ENCODE measurements around the gene ZNRF1. TPM values are rescaled to one million over a fixed set of nuclear protein-coding genes. Genes with fewer than 3 reads are reported as not detected.

ZNRF1 gene
- total and polyA plus RNA-seq, 2 of the 13 experiments (the other 11 are each of a cell fraction or from before 2014, with no cell fraction given): 43.9 to 58.7 TPM

DNA sequence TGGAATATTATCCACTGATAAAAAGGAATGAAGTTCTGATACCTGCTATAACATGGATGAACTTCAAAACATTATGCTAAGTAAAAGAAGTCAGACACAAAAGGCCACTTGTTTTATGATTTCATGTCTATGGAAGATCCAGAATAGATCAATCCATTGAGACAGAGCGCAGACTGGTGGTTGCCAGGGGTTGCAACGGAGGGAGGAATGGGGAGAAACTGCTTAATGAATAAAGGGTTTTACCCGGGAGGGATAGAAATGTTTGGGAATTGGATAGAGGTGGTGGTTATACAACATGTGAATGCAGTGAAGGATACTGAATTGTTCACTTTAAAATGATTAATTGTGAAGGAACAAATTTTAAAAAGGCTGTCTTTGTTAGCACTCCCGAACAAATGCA is 44.1 kb upstream of the ZNRF1 start (continued):
- TF ChIP-seq, protein P1, sequence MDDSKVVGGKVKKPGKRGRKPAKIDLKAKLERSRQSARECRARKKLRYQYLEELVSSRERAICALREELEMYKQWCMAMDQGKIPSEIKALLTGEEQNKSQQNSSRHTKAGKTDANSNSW (CRISPR knock-in tag; IDR thresholded peaks at IDR 0.05; ENCODE audit: borderline replicate concordance): no peak
- no peak for TF ChIP-seq HDAC2 (CRISPR knock-in tag; IDR thresholded peaks at IDR 0.05)
- TF ChIP-seq ZMYM2 (CRISPR knock-in tag; IDR thresholded peaks at IDR 0.05): no peak
- TF ChIP-seq ZNF124 (CRISPR knock-in tag; IDR thresholded peaks at IDR 0.05): no peak
- TF ChIP-seq ZNF460 (CRISPR knock-in tag; IDR thresholded peaks at IDR 0.05; ENCODE audit: borderline replicate concordance): no peak
- TF ChIP-seq PCBP2 (optimal IDR thresholded peaks at IDR 0.05; ENCODE audit: low read depth, low read length, poor library complexity, severe bottlenecking): no peak
- TF ChIP-seq KMT2A (CRISPR knock-in tag; IDR thresholded peaks at IDR 0.05): no peak
- no peak for TF ChIP-seq FOXC1 (CRISPR knock-in tag; IDR thresholded peaks at IDR 0.05; ENCODE audit: borderline replicate concordance)
- TF ChIP-seq MYC (CRISPR knock-in tag; IDR thresholded peaks at IDR 0.05; ENCODE audit: borderline replicate concordance): no peak
- TF ChIP-seq EED (CRISPR knock-in tag; IDR thresholded peaks at IDR 0.05): no peak

DNA sequence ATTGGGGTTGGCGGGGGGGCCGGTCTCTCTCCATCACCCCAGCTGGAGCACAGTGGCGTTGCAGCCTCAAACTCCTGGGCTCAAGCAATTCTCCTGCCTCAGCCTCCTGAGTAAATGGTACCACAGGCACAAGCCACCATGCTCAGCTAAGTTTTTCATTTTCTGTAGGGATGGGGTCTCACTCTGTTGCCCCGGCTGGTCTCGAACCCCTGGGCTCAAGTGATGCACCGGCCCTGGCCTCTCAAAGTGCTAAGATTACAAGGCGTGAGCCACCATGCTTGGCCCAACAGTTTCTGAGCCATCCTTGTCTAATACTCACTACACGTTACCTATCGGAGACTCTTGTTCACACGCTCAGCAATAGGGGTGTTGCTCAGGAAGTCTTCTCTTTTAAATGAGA is 25.5 kb upstream of the ZNRF1 start:
- no peak for FAIRE-seq
- ChIA-PET POLR2A (interaction anchor here (1.1 kb wide), 1 partner anchor 12 kb away, joined by 6 read pairs; the partner anchor contains the start of gene WDR59), CTCF (ENCODE audit: low intra/inter-chr PET ratio, low total read pairs) (no interaction called here)
- no TSS peak for BruUV-seq (replicated peaks)
- H3K4me1 ChIP-seq (ENCODE audit: insufficient read depth, low read length): no peaks in the 10 kb centered on the region
- peaks cover 36% of the 10 kb centered on the region for H3K79me2 ChIP-seq (ENCODE audit: insufficient read depth, low read length)
- no peaks in the 10 kb centered on the region for H3K27me3 ChIP-seq (ENCODE audit: control insufficient read depth in 1 of 2, insufficient read depth in 2 of 2, low read length in 2 of 2)
- H3K36me3 ChIP-seq (replicated peaks in 1 of 2; ENCODE audit: control insufficient read depth in 1 of 2, insufficient read depth in 2 of 2, low read length in 2 of 2): peaks cover 7 to 30% of the 10 kb centered on the region in 2 experiments
- peak; percentile 27; the same call in 1 of the 3 replicates for ATAC-seq
- intact Hi-C loops (cut with micrococcal nuclease; ENCODE audit: unreplicated experiment) (no loop called here), in situ Hi-C loops (cut with HindIII; ENCODE audit: extremely low pct_ligation_motif_present, low pct_unique_long_range_greater_than_20kb) (no loop called here)
- H3K9ac ChIP-seq (ENCODE audit: insufficient read depth, low read depth, low read length): no peak overlapping the region
- no peak overlapping the region for H2AFZ ChIP-seq (ENCODE audit: low read length)
- DNase-seq (ENCODE audit: low spot score): no peak
- H3K4me2 ChIP-seq (ENCODE audit: low read depth, low read length): no peak overlapping the region
- no peaks in the 10 kb centered on the region for H3K9me3 ChIP-seq (ENCODE audit: low read length)
- over 99% methylated on average over 10 of the region's 10 CpGs for WGBS (ENCODE audit: low lambda C conversion rate)
- no peak overlapping the region for H3K4me3 ChIP-seq (replicated peaks in 1 of 3; ENCODE audit: insufficient read depth in 1 of 3, low read depth in 2 of 3, low read length in 3 of 3)
- H4K20me1 ChIP-seq (ENCODE audit: insufficient read depth, low read length): no peaks in the 10 kb centered on the region; the same call in 1 of the 2 replicates
- H3K27ac ChIP-seq (ENCODE audit: extremely low read length, insufficient read depth, low read length): no peak overlapping the region
- TF ChIP-seq, protein P2, sequence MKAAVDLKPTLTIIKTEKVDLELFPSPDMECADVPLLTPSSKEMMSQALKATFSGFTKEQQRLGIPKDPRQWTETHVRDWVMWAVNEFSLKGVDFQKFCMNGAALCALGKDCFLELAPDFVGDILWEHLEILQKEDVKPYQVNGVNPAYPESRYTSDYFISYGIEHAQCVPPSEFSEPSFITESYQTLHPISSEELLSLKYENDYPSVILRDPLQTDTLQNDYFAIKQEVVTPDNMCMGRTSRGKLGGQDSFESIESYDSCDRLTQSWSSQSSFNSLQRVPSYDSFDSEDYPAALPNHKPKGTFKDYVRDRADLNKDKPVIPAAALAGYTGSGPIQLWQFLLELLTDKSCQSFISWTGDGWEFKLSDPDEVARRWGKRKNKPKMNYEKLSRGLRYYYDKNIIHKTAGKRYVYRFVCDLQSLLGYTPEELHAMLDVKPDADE (CRISPR knock-in tag; IDR thresholded peaks at IDR 0.05): no peak
- TF ChIP-seq AGO2 (optimal IDR thresholded peaks at IDR 0.05; ENCODE audit: low read depth, low read length): peak; percentile 49
- 0 out of 2 replicates have a peak, but pooled peaks have one; percentile 38 for TF ChIP-seq FOXC1 (CRISPR knock-in tag; IDR thresholded peaks at IDR 0.05; ENCODE audit: borderline replicate concordance)
- TF ChIP-seq, protein P3, sequence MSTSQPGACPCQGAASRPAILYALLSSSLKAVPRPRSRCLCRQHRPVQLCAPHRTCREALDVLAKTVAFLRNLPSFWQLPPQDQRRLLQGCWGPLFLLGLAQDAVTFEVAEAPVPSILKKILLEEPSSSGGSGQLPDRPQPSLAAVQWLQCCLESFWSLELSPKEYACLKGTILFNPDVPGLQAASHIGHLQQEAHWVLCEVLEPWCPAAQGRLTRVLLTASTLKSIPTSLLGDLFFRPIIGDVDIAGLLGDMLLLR (CRISPR knock-in tag; IDR thresholded peaks at IDR 0.05): 0 out of 2 replicates have a peak, but pooled peaks have one; percentile 38
- no peak for TF ChIP-seq POLR2A (IDR thresholded peaks at IDR 0.05; ENCODE audit: insufficient read depth in 1 of 2, low read depth in 2 of 2, low read length in 2 of 2)
- TF ChIP-seq, protein P4, sequence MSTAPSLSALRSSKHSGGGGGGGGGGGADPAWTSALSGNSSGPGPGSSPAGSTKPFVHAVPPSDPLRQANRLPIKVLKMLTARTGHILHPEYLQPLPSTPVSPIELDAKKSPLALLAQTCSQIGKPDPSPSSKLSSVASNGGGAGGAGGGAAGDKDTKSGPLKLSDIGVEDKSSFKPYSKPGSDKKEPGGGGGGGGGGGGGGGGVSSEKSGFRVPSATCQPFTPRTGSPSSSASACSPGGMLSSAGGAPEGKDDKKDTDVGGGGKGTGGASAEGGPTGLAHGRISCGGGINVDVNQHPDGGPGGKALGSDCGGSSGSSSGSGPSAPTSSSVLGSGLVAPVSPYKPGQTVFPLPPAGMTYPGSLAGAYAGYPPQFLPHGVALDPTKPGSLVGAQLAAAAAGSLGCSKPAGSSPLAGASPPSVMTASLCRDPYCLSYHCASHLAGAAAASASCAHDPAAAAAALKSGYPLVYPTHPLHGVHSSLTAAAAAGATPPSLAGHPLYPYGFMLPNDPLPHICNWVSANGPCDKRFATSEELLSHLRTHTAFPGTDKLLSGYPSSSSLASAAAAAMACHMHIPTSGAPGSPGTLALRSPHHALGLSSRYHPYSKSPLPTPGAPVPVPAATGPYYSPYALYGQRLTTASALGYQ (CRISPR knock-in tag; IDR thresholded peaks at IDR 0.05): no peak
- TF ChIP-seq ZNF121 (CRISPR knock-in tag; IDR thresholded peaks at IDR 0.05): peak; percentile 91
- TF ChIP-seq, protein P5, sequence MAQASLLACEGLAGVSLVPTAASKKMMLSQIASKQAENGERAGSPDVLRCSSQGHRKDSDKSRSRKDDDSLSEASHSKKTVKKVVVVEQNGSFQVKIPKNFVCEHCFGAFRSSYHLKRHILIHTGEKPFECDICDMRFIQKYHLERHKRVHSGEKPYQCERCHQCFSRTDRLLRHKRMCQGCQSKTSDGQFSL (CRISPR knock-in tag; IDR thresholded peaks at IDR 0.05): 0 out of 2 replicates have a peak, but pooled peaks have one; percentile 31
- TF ChIP-seq PHF8 (CRISPR knock-in tag; IDR thresholded peaks at IDR 0.05): no peak
- TF ChIP-seq, protein P6, sequence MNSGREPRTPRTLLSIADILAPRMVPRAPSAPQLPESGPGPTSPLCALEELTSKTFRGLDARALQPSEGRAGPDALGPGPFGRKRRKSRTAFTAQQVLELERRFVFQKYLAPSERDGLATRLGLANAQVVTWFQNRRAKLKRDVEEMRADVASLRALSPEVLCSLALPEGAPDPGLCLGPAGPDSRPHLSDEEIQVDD (CRISPR knock-in tag; IDR thresholded peaks at IDR 0.05; ENCODE audit: borderline replicate concordance): no peak
- no peak for TF ChIP-seq ZNF34 (CRISPR knock-in tag; IDR thresholded peaks at IDR 0.05; ENCODE audit: borderline replicate concordance)

Data from HepG2 (cell line).